Naive thymus-derived CD4-positive, alpha-beta T cell (primary cell): Measurements from ENCODE around the gene STX12. TPM values are rescaled to one million over a fixed set of nuclear protein-coding genes. Genes with fewer than 3 reads are reported as not detected.

Experiments
- ATAC-seq: fragments of 150-1000 bp; cut with Tn5 transposase; 2 replicates; pipeline ENCODE4 v1.10.0; 2021; ENCODE audit warnings: mild to moderate bottlenecking, moderate library complexity
- CTCF ChIA-PET: fragments of 350-600 bp; sonication (Branson Sonifier 250); formaldehyde crosslinking; loops from one replicate; lab custom pipeline; 2021; ENCODE audit warnings: antibody characterized with exemption; lab: Charles Lee
- POLR2A ChIA-PET: fragments of 350-600 bp; sonication (Branson Sonifier 250); formaldehyde crosslinking; loops from one replicate; lab custom pipeline; 2021; ENCODE audit warnings: antibody characterized with exemption, inconsistent platforms; lab: Charles Lee
- DNase-seq, 9 donors: peaks; one replicate each; pipeline versions ENCODE4 v3.0.0 to v3.0.0-alpha.2; 2020 to 2022; ENCODE audit warnings: mixed read lengths in 1 of 9
- H3K27ac ChIP-seq: one replicate; pipeline ENCODE4 v1.7.0; 2013; ENCODE audit warnings: mild to moderate bottlenecking, low read depth, low read length, moderate library complexity
- H3K27me3 ChIP-seq, 2 donors: one replicate each; pipeline ENCODE4 v1.7.0; 2013; ENCODE audit warnings: low read length in 2 of 2, mild to moderate bottlenecking in 2 of 2, moderate library complexity in 2 of 2; ENCODE audit not compliant: control insufficient read depth in 2 of 2, insufficient read depth in 2 of 2
- H3K36me3 ChIP-seq, 3 experiments: 1 replicate in 2 of 3; 2 replicates in 1 of 3; pipeline ENCODE4 v1.7.0; 2013; ENCODE audit warnings: low read length in 3 of 3, mild to moderate bottlenecking in 3 of 3, moderate library complexity in 1 of 3; ENCODE audit not compliant: insufficient read depth in 3 of 3, control insufficient read depth in 2 of 3
- H3K4me1 ChIP-seq, 2 donors: one replicate each; pipeline ENCODE4 v1.7.0; 2013; ENCODE audit warnings: low read length in 2 of 2, mild to moderate bottlenecking in 2 of 2, moderate library complexity in 1 of 2; ENCODE audit not compliant: control insufficient read depth in 2 of 2, insufficient read depth in 2 of 2
- H3K4me3 ChIP-seq: 2 replicates; pipeline ENCODE4 v1.7.0; 2013; ENCODE audit warnings: mild to moderate bottlenecking, low read length
- H3K9me3 ChIP-seq, 3 experiments: 1 replicate in 2 of 3; 2 replicates in 1 of 3; pipeline ENCODE4 v1.7.0; 2013; ENCODE audit warnings: low read length in 3 of 3; ENCODE audit not compliant: control insufficient read depth in 2 of 3
- H3K27ac Mint-ChIP-seq, 9 donors: one replicate each; pipeline ENCODE4 v1.8.0; 2020 to 2022; ENCODE audit warnings: mixed read lengths in 9 of 9, mild to moderate bottlenecking in 8 of 9, moderate library complexity in 5 of 9, inconsistent platforms in 2 of 9
- H3K27me3 Mint-ChIP-seq, 5 donors: one replicate each; pipeline ENCODE4 v1.8.0; 2021 to 2022; ENCODE audit warnings: mixed read lengths in 5 of 5, mild to moderate bottlenecking in 1 of 5
- H3K36me3 Mint-ChIP-seq, 5 donors: one replicate each; pipeline ENCODE4 v1.8.0; 2020 to 2022; ENCODE audit warnings: mixed read lengths in 5 of 5, mild to moderate bottlenecking in 3 of 5, inconsistent platforms in 1 of 5
- H3K4me1 Mint-ChIP-seq, 7 donors: one replicate each; pipeline ENCODE4 v1.8.0; 2020 to 2022; ENCODE audit warnings: mixed read lengths in 7 of 7, mild to moderate bottlenecking in 3 of 7, inconsistent platforms in 1 of 7
- H3K4me3 Mint-ChIP-seq, 10 donors: one replicate each; pipeline ENCODE4 v1.8.0; 2020 to 2022; ENCODE audit warnings: mild to moderate bottlenecking in 10 of 10, mixed read lengths in 10 of 10, moderate library complexity in 6 of 10, inconsistent platforms in 2 of 10
- H3K9me3 Mint-ChIP-seq, 11 donors: one replicate each; pipeline ENCODE4 v1.8.0; 2020 to 2022; ENCODE audit warnings: mixed read lengths in 11 of 11, mild to moderate bottlenecking in 4 of 11, inconsistent platforms in 1 of 11, moderate library complexity in 1 of 11
- intact Hi-C, 2 donors: fragments of 100-400 bp; cut with micrococcal nuclease; formaldehyde crosslinking; loops; one replicate each; pipeline ENCODE4 v1.15.1; 2023
- polyA plus RNA-seq, 2 donors: library from polyadenylated mRNA; unstranded; fragments of 300-500 nt; fragmentation: Illumina TruSeq; gene quantifications; one replicate each; pipeline ENCODE4 v1.2.3, GENCODE V29; 2021
- total RNA-seq, 6 experiments: library from RNA in 5 of 6; stranded (reverse) in 5 of 6; gene quantifications; 1 replicate in 5 of 6; 2 replicates in 1 of 6; pipeline ENCODE4 v1.2.3 and lab custom pipeline; 2021 to 2026

Gene STX12
- total and polyA plus RNA-seq, 7 experiments from 2014 or later, result 9.3 to 38.7 (median 26.9) TPM

- H3K27me3 Mint-ChIP-seq, result no peaks in the 10 kb centered on the region
- no peak overlapping the region for H3K4me3 ChIP-seq
- H3K27ac Mint-ChIP-seq, result peak overlapping the region in 2 of 9 donors; percentile 12 to 51
- no peaks in the 10 kb centered on the region for H3K9me3 ChIP-seq
- DNase-seq (no peak), ATAC-seq (no peak)
- no peaks in the 10 kb centered on the region for H3K27me3 ChIP-seq
- H3K4me1 Mint-ChIP-seq, result peaks cover 0 to 6% (median 0%) of the 10 kb centered on the region in 7 donors
- H3K4me1 ChIP-seq, result no peaks in the 10 kb centered on the region
- H3K4me3 Mint-ChIP-seq, result no peak overlapping the region
- peaks cover 0 to 40% (median 24%) of the 10 kb centered on the region in 5 donors for H3K36me3 Mint-ChIP-seq
- H3K9me3 Mint-ChIP-seq, result no peaks in the 10 kb centered on the region
- peaks cover 0 to 51% (median 14%) of the 10 kb centered on the region in 3 experiments for H3K36me3 ChIP-seq
- CTCF ChIA-PET, result no interaction called here
- intact Hi-C loops, result no loop called here
- H3K27ac ChIP-seq, result no peak overlapping the region
- POLR2A ChIA-PET, result interaction anchor here (1.4 kb wide), 1 partner anchor 13 kb away, joined by 3 read pairs; no protein-coding TSS in a partner anchor
These were observed 17.2 kb upstream of the STX12 start for GRCh38 chr1:27755865-27756264.

GRCh38 chr1:27759236-27759635 is 13.8 kb upstream of the STX12 start:
- Histone ChIP-seq H3K27me3 (no peaks in the 10 kb centered on the region), H3K9me3 (no peaks in the 10 kb centered on the region), H3K4me3 (no peak overlapping the region), H3K36me3 (peaks cover 0 to 53% (median 19%) of the 10 kb centered on the region in 3 experiments), H3K4me1 (no peaks in the 10 kb centered on the region), H3K27ac (no peak overlapping the region)
- no peak for ATAC-seq
- DNase-seq, result no peak
- H3K36me3 Mint-ChIP-seq, result peaks cover 0 to 44% (median 16%) of the 10 kb centered on the region in 5 donors
- POLR2A ChIA-PET, result no interaction called here
- peak overlapping the region in 1 of 9 donors; percentile 29 for H3K27ac Mint-ChIP-seq
- intact Hi-C loops, result no loop called here
- CTCF ChIA-PET, result interaction anchor here (0.7 to 0.8 kb wide), 2 partner anchors 14 to 761 kb away, joined by 3 to 4 read pairs; partner anchors contain the start of gene STX12
- H3K4me1 Mint-ChIP-seq, result peaks cover 0 to 3% (median 0%) of the 10 kb centered on the region in 7 donors
- no peaks in the 10 kb centered on the region for H3K27me3 Mint-ChIP-seq
- no peak overlapping the region for H3K4me3 Mint-ChIP-seq
- no peaks in the 10 kb centered on the region for H3K9me3 Mint-ChIP-seq

DNA sequence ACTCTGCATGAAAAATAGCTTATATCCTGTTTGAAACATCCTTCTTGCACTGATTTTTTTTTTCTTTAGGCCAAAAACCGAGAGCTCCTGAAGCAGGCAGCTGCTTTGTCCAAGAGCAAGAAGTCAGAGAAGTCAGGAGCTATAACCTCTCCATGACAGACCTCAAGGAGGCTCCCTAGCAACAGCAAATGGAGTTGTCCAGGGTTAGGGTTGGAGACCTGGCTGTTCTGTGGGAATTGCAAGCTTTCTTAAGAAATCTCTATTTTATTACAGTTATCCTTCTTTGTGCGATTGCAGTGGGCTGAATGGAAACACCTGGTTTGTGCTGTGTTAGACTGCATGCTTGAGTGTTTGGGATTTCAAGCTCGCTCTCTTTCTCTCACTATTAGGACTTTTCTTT is 12.6 kb upstream of the STX12 start:
- Mint-ChIP-seq H3K9me3 (no peaks in the 10 kb centered on the region), H3K36me3 (peaks cover 0 to 34% (median 15%) of the 10 kb centered on the region in 5 donors), H3K4me1 (peaks cover 0 to 3% (median 0%) of the 10 kb centered on the region in 7 donors), H3K27ac (peak overlapping the region in 2 of 9 donors; percentile 52 to 81), H3K27me3 (no peaks in the 10 kb centered on the region), H3K4me3 (no peak overlapping the region)
- ATAC-seq (no peak), DNase-seq (no peak)
- H3K4me3 ChIP-seq, result no peak overlapping the region
- ChIA-PET CTCF (interaction anchor here (1.1 kb wide), 1 partner anchor 15 kb away, joined by 5 read pairs; no protein-coding TSS in a partner anchor), POLR2A (interaction anchor here (0.9 kb wide), 1 partner anchor 12 kb away, joined by 3 read pairs; no protein-coding TSS in a partner anchor)
- no peaks in the 10 kb centered on the region for H3K27me3 ChIP-seq
- H3K4me1 ChIP-seq, result no peaks in the 10 kb centered on the region
- no peaks in the 10 kb centered on the region for H3K9me3 ChIP-seq
- H3K36me3 ChIP-seq, result peaks cover 0 to 41% (median 17%) of the 10 kb centered on the region in 3 experiments
- H3K27ac ChIP-seq, result no peak overlapping the region
- intact Hi-C loops, result no loop called here

- H3K27ac ChIP-seq, result no peak overlapping the region
- POLR2A ChIA-PET, result no interaction called here
- H3K27me3 ChIP-seq, result no peaks in the 10 kb centered on the region
- intact Hi-C loops, result no loop called here
- no peak overlapping the region for H3K4me3 ChIP-seq
- ATAC-seq, result no peak
- Mint-ChIP-seq H3K36me3 (peaks cover 0 to 21% (median 9%) of the 10 kb centered on the region in 5 donors), H3K27ac (no peak overlapping the region), H3K4me1 (peaks cover 0 to 6% (median 0%) of the 10 kb centered on the region in 7 donors), H3K9me3 (no peaks in the 10 kb centered on the region), H3K4me3 (no peak overlapping the region), H3K27me3 (no peaks in the 10 kb centered on the region)
- H3K36me3 ChIP-seq, result peaks cover 0 to 30% (median 13%) of the 10 kb centered on the region in 3 experiments
- no peaks in the 10 kb centered on the region for H3K9me3 ChIP-seq
- CTCF ChIA-PET, result no interaction called here
- DNase-seq, result no peak
- no peaks in the 10 kb centered on the region for H3K4me1 ChIP-seq
These were observed 11.0 kb upstream of the STX12 start for GRCh38 chr1:27762033-27762432.

- ChIA-PET CTCF (interaction anchor here (1.2 kb wide), 1 partner anchor 12 kb away, joined by 4 read pairs; no protein-coding TSS in a partner anchor), POLR2A (no interaction called here)
- Histone ChIP-seq H3K27ac (no peak overlapping the region), H3K4me1 (no peaks in the 10 kb centered on the region), H3K4me3 (no peak overlapping the region), H3K27me3 (no peaks in the 10 kb centered on the region), H3K36me3 (peaks cover 0 to 26% (median 13%) of the 10 kb centered on the region in 3 experiments), H3K9me3 (no peaks in the 10 kb centered on the region)
- ATAC-seq (no peak), DNase-seq (no peak)
- Mint-ChIP-seq H3K9me3 (no peaks in the 10 kb centered on the region), H3K4me3 (no peak overlapping the region), H3K27ac (peak overlapping the region in 2 of 9 donors; percentile 36 to 71), H3K27me3 (no peaks in the 10 kb centered on the region), H3K4me1 (peaks cover 0 to 6% (median 0%) of the 10 kb centered on the region in 7 donors), H3K36me3 (peaks cover 0 to 18% (median 5%) of the 10 kb centered on the region in 5 donors)
- intact Hi-C loops, result no loop called here
These were observed 9.7 kb upstream of the STX12 start for GRCh38 chr1:27763358-27763757.

DNA sequence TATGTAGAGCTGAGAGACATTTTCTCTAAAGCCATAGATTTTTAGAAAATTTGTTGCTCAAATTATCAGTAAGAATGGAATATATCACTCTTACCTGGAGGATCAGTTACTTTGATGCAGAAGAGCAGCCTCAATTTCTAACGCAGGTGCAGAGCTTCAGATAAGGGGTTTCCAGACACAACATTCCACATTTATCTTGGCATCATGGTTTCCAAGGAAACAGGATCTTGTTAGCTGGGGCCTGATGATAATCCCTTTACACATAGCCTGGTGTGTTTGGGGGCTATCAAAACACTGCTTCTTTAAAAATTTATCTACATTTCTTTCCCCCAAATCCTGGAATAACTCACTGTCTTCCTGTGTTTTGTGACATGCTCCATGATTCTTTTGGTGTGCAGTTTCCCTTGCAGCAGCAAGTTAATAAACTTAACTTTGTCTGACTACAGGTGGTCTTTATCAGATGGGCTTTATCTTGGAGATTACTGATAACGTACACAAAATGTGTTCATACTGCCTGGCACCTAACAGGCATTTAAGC is 2.7 kb upstream of the STX12 start:
- CTCF ChIA-PET, result no interaction called here
- Mint-ChIP-seq H3K9me3 (no peaks in the 10 kb centered on the region), H3K4me3 (no peak overlapping the region), H3K27me3 (no peaks in the 10 kb centered on the region), H3K4me1 (peaks cover 10 to 28% (median 23%) of the 10 kb centered on the region in 7 donors), H3K27ac (no peak overlapping the region), H3K36me3 (no peaks in the 10 kb centered on the region)
- intact Hi-C loops, result loop anchor here (5.0 to 10.0 kb wide), 3 partner anchors 168 to 848 kb away; partner anchors contain the start of genes AHDC1 (in 1 of the 2), NUDC (in 1 of the 2) and WDTC1 (in 1 of the 2)
- Histone ChIP-seq H3K4me3 (no peak overlapping the region), H3K36me3 (peaks cover 0 to 5% (median 0%) of the 10 kb centered on the region in 3 experiments), H3K9me3 (no peaks in the 10 kb centered on the region), H3K27ac (no peak overlapping the region), H3K4me1 (peaks cover 10 to 13% of the 10 kb centered on the region in 2 donors), H3K27me3 (no peaks in the 10 kb centered on the region)
- POLR2A ChIA-PET, result no interaction called here
- DNase-seq (no peak), ATAC-seq (no peak)
